BE2C (cell line): ENCODE results near the gene KCTD11.
"Not testable (repeated sequence)": the region's sequence is repeated elsewhere in the genome, so short reads cannot be mapped to it uniquely, and the experiment has no call there.

Experiments used
- DNase-seq: peaks from one replicate; pipeline ENCODE4 v3.0.0-alpha.2; 2020
- H3K27me3 ChIP-seq: fragments of 250-450 bp; sonication (Bioruptor Pico); 2 replicates; pipeline ENCODE4 v1.5.1; 2020; ENCODE audit warnings: mild to moderate bottlenecking
- H3K36me3 ChIP-seq: fragments of 250-450 bp; sonication (Bioruptor Pico); 2 replicates; pipeline ENCODE4 v1.5.1; 2020; ENCODE audit warnings: mild to moderate bottlenecking
- H3K4me1 ChIP-seq: fragments of 250-450 bp; sonication (Bioruptor Pico); 2 replicates; pipeline ENCODE4 v1.5.1; 2020
- H3K4me3 ChIP-seq: 2 replicates; pipeline ENCODE4 v1.5.1; 2011; ENCODE audit warnings: low read depth, low read length
- H3K9me3 ChIP-seq: fragments of 250-450 bp; sonication (Bioruptor Pico); 2 replicates; pipeline ENCODE4 v1.5.1; 2020
- CTCF ChIP-seq: IDR thresholded peaks from 2 replicates; pipeline ENCODE4 v1.5.1; 2012; ENCODE audit warnings: mild to moderate bottlenecking, low read depth, low read length

The KCTD11 gene

GRCh38 chr17:7367918-7368598 lies 16.1 kb downstream of the KCTD11 start:
- no peak for DNase-seq
- TF ChIP-seq CTCF: no peak
- Histone ChIP-seq H3K9me3 (no peaks in the 10 kb centered on the region), H3K36me3 (no peaks in the 10 kb centered on the region), H3K27me3 (no peaks in the 10 kb centered on the region), H3K4me3 (no peak overlapping the region), H3K4me1 (no peaks in the 10 kb centered on the region)

GRCh38 chr17:7368599-7368994 lies 16.6 kb downstream of the KCTD11 start:
- H3K36me3 ChIP-seq, H3K9me3 ChIP-seq, H3K4me1 ChIP-seq, H3K27me3 ChIP-seq, DNase-seq, H3K4me3 ChIP-seq: not testable (repeated sequence)

- no peak overlapping the region for H3K4me3 ChIP-seq
- no peaks in the 10 kb centered on the region for H3K9me3 ChIP-seq
- no peaks in the 10 kb centered on the region for H3K4me1 ChIP-seq
- DNase-seq: no peak
- no peaks in the 10 kb centered on the region for H3K36me3 ChIP-seq
- no peaks in the 10 kb centered on the region for H3K27me3 ChIP-seq
- TF ChIP-seq CTCF: no peak
These were observed 17.9 kb downstream of the KCTD11 start for GRCh38 chr17:7369825-7370224.

- Histone ChIP-seq H3K27me3 (no peaks in the 10 kb centered on the region), H3K4me1 (no peaks in the 10 kb centered on the region)
- DNase-seq: no peak
These were observed 18.9 kb downstream of the KCTD11 start for GRCh38 chr17:7370853-7371252.

GRCh38 chr17:7374353-7374752 lies 22.4 kb downstream of the KCTD11 start:
- H3K9me3 ChIP-seq: no peaks in the 10 kb centered on the region
- DNase-seq: no peak
- no peaks in the 10 kb centered on the region for H3K27me3 ChIP-seq
- H3K36me3 ChIP-seq: no peaks in the 10 kb centered on the region
- no peak overlapping the region for H3K4me3 ChIP-seq
- H3K4me1 ChIP-seq: no peaks in the 10 kb centered on the region
- TF ChIP-seq CTCF: no peak

More at GRCh38 chr17:7370853-7371252, 18.9 kb downstream of the KCTD11 start:
- TF ChIP-seq CTCF: no peak
- Histone ChIP-seq H3K9me3 (no peaks in the 10 kb centered on the region), H3K36me3 (no peaks in the 10 kb centered on the region), H3K4me3 (no peak overlapping the region)

- Histone ChIP-seq H3K4me1 (no peaks in the 10 kb centered on the region), H3K9me3 (no peaks in the 10 kb centered on the region), H3K4me3 (no peak overlapping the region), H3K36me3 (no peaks in the 10 kb centered on the region), H3K27me3 (0 out of 2 replicates have a peak, but pooled peaks cover 3% of the 10 kb centered on the region)
- DNase-seq: no peak
- no peak for TF ChIP-seq CTCF
These were observed 27.2 kb downstream of the KCTD11 start for GRCh38 chr17:7379134-7379533.
